HepG2 (cell line): Measurements from ENCODE around the gene TMEM135. TPM values are rescaled to one million over a fixed set of nuclear protein-coding genes. Genes with fewer than 3 reads are reported as not detected.

Experiments used
- ADNP ChIP-seq: sonication (generic); formaldehyde crosslinking; IDR thresholded peaks from 2 replicates; pipeline ENCODE4 v1.4.0; 2020; ENCODE audit warnings: missing genetic modification reagents
- ATF1 ChIP-seq: IDR thresholded peaks from 2 replicates; pipeline ENCODE4 v1.6.1; 2016; ENCODE audit warnings: mild to moderate bottlenecking, control low read depth
- ATF6 ChIP-seq: sonication (generic); formaldehyde crosslinking; conservative IDR thresholded peaks from 2 replicates; pipeline ENCODE4 v1.4.0; 2020; ENCODE audit warnings: missing genetic modification reagents
- BCL6 ChIP-seq: IDR thresholded peaks from 2 replicates; pipeline ENCODE4 v1.6.1; 2016; ENCODE audit warnings: missing genetic modification reagents, missing compliant biosample characterization
- DNMT1 ChIP-seq: sonication (generic); formaldehyde crosslinking; IDR thresholded peaks from 2 replicates; pipeline ENCODE4 v1.5.1; 2020; ENCODE audit warnings: mild to moderate bottlenecking, missing genetic modification reagents
- FOXA1 ChIP-seq, 2 experiments: fragments of 450-650 bp in 1 of 2; sonication (generic) in 1 of 2; formaldehyde crosslinking in 1 of 2; IDR thresholded peaks; 2 replicates each; pipeline versions ENCODE4 v1.4.0 to v1.6.1; 2016 to 2020; ENCODE audit warnings: missing genetic modification reagents in 1 of 2
- FOXC1 ChIP-seq: sonication (generic); formaldehyde crosslinking; IDR thresholded peaks from 2 replicates; pipeline ENCODE4 v1.8.0; 2022; ENCODE audit warnings: mild to moderate bottlenecking, missing genetic modification reagents, borderline replicate concordance
- FOXK1 ChIP-seq: sonication (generic); formaldehyde crosslinking; IDR thresholded peaks from 2 replicates; pipeline ENCODE4 v1.4.0; 2020; ENCODE audit warnings: low read depth, missing genetic modification reagents, borderline replicate concordance
- GATAD2A ChIP-seq: IDR thresholded peaks from 2 replicates; pipeline ENCODE4 v1.6.1; 2016
- GMEB1 ChIP-seq: sonication (generic); formaldehyde crosslinking; IDR thresholded peaks from 2 replicates; pipeline ENCODE4 v1.5.1; 2020; ENCODE audit warnings: missing genetic modification reagents, mild to moderate bottlenecking, borderline replicate concordance
- GTF3A ChIP-seq: sonication (generic); formaldehyde crosslinking; conservative IDR thresholded peaks from 2 replicates; pipeline ENCODE4 v1.4.0; 2020; ENCODE audit warnings: mild to moderate bottlenecking, missing genetic modification reagents
- ONECUT2 ChIP-seq: sonication (generic); formaldehyde crosslinking; IDR thresholded peaks from 2 replicates; pipeline ENCODE4 v1.4.0; 2020; ENCODE audit warnings: missing genetic modification reagents
- RBM39 ChIP-seq: fragments of 200-400 bp; formaldehyde crosslinking; IDR thresholded peaks from one replicate; pipeline ENCODE4 v1.6.1; 2018; ENCODE audit warnings: antibody characterized with exemption, mild to moderate bottlenecking, low read depth, low read length; ENCODE audit not compliant: poor library complexity, severe bottlenecking
- THAP11 ChIP-seq: IDR thresholded peaks from 2 replicates; pipeline ENCODE4 v1.6.1; 2016; ENCODE audit warnings: missing biosample characterization, missing genetic modification reagents
- ZBTB25 ChIP-seq: IDR thresholded peaks from 2 replicates; pipeline ENCODE4 v1.6.1; 2018; ENCODE audit warnings: missing genetic modification reagents
- ZBTB42 ChIP-seq: sonication (generic); formaldehyde crosslinking; IDR thresholded peaks from 2 replicates; pipeline ENCODE4 v1.5.0; 2020; ENCODE audit warnings: mild to moderate bottlenecking, missing genetic modification reagents
- ZFYVE20 ChIP-seq: sonication (generic); formaldehyde crosslinking; IDR thresholded peaks from 2 replicates; pipeline ENCODE4 v1.8.0; 2023; ENCODE audit warnings: low read depth, mild to moderate bottlenecking, moderate library complexity, missing genetic modification reagents, borderline replicate concordance
- ZNF263 ChIP-seq: sonication (generic); formaldehyde crosslinking; IDR thresholded peaks from 2 replicates; pipeline ENCODE4 v1.4.0; 2020; ENCODE audit warnings: missing genetic modification reagents
- ZNF264 ChIP-seq: sonication (generic); formaldehyde crosslinking; IDR thresholded peaks from 2 replicates; pipeline ENCODE4 v1.4.0; 2020; ENCODE audit warnings: missing genetic modification reagents
- ZNF383 ChIP-seq: sonication (generic); formaldehyde crosslinking; IDR thresholded peaks from 2 replicates; pipeline ENCODE4 v1.4.0; 2020; ENCODE audit warnings: missing genetic modification reagents, mild to moderate bottlenecking, borderline replicate concordance
- ZNF550 ChIP-seq: sonication (generic); formaldehyde crosslinking; IDR thresholded peaks from 2 replicates; pipeline ENCODE4 v1.4.0; 2020; ENCODE audit warnings: mild to moderate bottlenecking, missing genetic modification reagents, borderline replicate concordance
- ZNF629 ChIP-seq: sonication (generic); formaldehyde crosslinking; conservative IDR thresholded peaks from 2 replicates; pipeline ENCODE4 v1.5.0; 2020; ENCODE audit warnings: missing genetic modification reagents
- polyA plus RNA-seq, 8 experiments: library from polyadenylated mRNA; depleted of rRNA in 3 of 8; stranded (reverse) in 7 of 8; unstranded in 1 of 8; fragments of >200 nt; fragmentation: Illumina TruSeq in 4 of 8; extraction: Trizol in 4 of 8; gene quantifications; 2 replicates each; pipeline versions ENCODE4 v1.2.1 to v1.2.3, GENCODE V29; 2011 to 2016; ENCODE audit warnings: low read depth in 4 of 8, missing spikeins in 1 of 8, mixed read lengths in 1 of 8; ENCODE audit not compliant: insufficient read depth in 1 of 8
- total RNA-seq, 5 experiments: library from RNA; depleted of rRNA; stranded (reverse); fragments of >200 nt; fragmentation: Illumina TruSeq; extraction: Trizol; gene quantifications; 2 replicates each; pipeline ENCODE4 v1.2.3, GENCODE V29; 2016; ENCODE audit warnings: low read depth in 1 of 5
- TF ChIP-seq, protein P1 (sequence below): sonication (generic); formaldehyde crosslinking; IDR thresholded peaks from 2 replicates; pipeline ENCODE4 v1.5.0; 2020; ENCODE audit warnings: missing genetic modification reagents
- TF ChIP-seq, protein P2 (sequence below): sonication (generic); formaldehyde crosslinking; IDR thresholded peaks from 2 replicates; pipeline ENCODE4 v1.5.0; 2020; ENCODE audit warnings: missing genetic modification reagents, mild to moderate bottlenecking, borderline replicate concordance

The TMEM135 gene
- total and polyA plus RNA-seq, 2 of the 13 experiments (the other 11 are each of a cell fraction or from before 2014, with no cell fraction given): 36.6 to 88.9 TPM

GRCh38 chr11:87076874-87077429 lies 39.2 kb downstream of the TMEM135 start (continued):
- TF ChIP-seq ATF1 (peak; percentile 48; the same call in 1 of the 2 replicates), ZNF263 (no peak), ZNF629 (no peak), GATAD2A (CRISPR knock-in tag) (peak; percentile 96), ZNF550 (CRISPR knock-in tag) (no peak), GTF3A (CRISPR knock-in tag) (no peak), FOXA1 (IDR thresholded peaks at IDR 0.05) (peak; percentile 93), FOXA1 (CRISPR knock-in tag; IDR thresholded peaks at IDR 0.05) (peak; percentile 88), ONECUT2 (CRISPR knock-in tag) (peak; percentile 79), DNMT1 (CRISPR knock-in tag) (no peak), ZFYVE20 (CRISPR knock-in tag) (no peak), ZBTB42 (CRISPR knock-in tag) (no peak), RBM39 (no peak), FOXC1 (CRISPR knock-in tag) (no peak), FOXK1 (CRISPR knock-in tag) (peak; percentile 91), ATF6 (CRISPR knock-in tag) (no peak), ZNF264 (CRISPR knock-in tag) (no peak), ZNF383 (CRISPR knock-in tag) (no peak), BCL6 (peak; percentile 98), THAP11 (peak; percentile 57; the same call in 1 of the 2 replicates), ADNP (no peak), ZBTB25 (CRISPR knock-in tag) (peak; percentile 52; the same call in 1 of the 2 replicates), GMEB1 (CRISPR knock-in tag) (no peak)
- TF ChIP-seq, protein P1, sequence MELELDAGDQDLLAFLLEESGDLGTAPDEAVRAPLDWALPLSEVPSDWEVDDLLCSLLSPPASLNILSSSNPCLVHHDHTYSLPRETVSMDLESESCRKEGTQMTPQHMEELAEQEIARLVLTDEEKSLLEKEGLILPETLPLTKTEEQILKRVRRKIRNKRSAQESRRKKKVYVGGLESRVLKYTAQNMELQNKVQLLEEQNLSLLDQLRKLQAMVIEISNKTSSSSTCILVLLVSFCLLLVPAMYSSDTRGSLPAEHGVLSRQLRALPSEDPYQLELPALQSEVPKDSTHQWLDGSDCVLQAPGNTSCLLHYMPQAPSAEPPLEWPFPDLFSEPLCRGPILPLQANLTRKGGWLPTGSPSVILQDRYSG (CRISPR knock-in tag): no peak
- TF ChIP-seq, protein P2, sequence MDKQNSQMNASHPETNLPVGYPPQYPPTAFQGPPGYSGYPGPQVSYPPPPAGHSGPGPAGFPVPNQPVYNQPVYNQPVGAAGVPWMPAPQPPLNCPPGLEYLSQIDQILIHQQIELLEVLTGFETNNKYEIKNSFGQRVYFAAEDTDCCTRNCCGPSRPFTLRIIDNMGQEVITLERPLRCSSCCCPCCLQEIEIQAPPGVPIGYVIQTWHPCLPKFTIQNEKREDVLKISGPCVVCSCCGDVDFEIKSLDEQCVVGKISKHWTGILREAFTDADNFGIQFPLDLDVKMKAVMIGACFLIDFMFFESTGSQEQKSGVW (CRISPR knock-in tag): no peak
